Stimulated activated CD4-positive, alpha-beta T cell treated with anti-CD3 and anti-CD28 coated beads, Interleukin-15, amount 100 ng/mL, for 48 hours (primary cell): ENCODE measurements around the gene SLC18B1.

Experiments used
- DNase-seq, 2 donors: peaks; one replicate each; pipeline ENCODE4 v3.0.0-alpha.2; 2020; ENCODE audit warnings: low read depth in 2 of 2

The SLC18B1 gene

GRCh38 chr6:132742495-132742894 lies 55.9 kb downstream of the SLC18B1 start:
- DNase-seq, result no peak

- no peak for DNase-seq
Measured at GRCh38 chr6:132741281-132741680, 57.2 kb downstream of the SLC18B1 start.

DNA sequence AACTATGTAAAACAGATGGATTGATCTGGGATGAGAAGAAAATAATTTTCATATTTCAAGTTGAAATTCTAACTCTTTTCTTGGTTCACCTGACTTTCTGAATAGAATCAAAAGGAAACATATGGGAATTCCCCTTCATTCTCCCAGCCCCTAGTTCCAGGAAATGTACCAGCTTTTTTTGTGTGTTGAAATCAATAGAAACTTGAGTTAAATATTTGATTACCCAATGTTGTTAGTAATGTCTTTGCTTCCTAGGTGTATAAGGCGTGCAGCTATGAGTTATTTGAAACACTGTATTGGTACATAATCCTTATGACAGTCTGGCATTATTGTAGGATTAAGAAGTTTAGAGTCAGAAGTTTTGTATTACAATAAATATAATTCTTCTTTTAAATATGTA lies 62.2 kb downstream of the SLC18B1 start:
- no peak for DNase-seq

GRCh38 chr6:132734694-132735236 lies 63.7 kb downstream of the SLC18B1 start:
- DNase-seq, result no peak

- DNase-seq, result no peak
Measured at GRCh38 chr6:132733814-132734213, 64.6 kb downstream of the SLC18B1 start.

- no peak for DNase-seq
Measured at GRCh38 chr6:132733283-132733682, 65.2 kb downstream of the SLC18B1 start.

DNA sequence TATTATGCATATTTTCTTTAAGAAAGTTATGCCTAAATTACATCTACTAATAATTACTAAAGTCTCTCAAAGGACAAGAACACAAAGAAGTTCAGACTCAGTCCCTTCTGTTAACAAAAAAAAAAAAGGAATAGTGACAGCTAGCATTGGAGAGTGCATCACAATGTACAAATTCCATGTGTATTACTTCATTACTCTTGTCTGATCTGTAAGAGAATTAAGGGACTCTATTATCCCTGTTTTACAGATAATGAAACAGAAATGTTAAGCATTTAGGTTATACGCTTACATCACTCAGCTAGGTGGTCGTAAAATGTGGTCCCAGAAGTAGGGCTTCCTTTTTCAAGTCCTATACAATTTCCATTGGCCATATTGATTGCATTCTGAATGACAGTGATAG lies 67.4 kb downstream of the SLC18B1 start:
- no peak for DNase-seq

DNA sequence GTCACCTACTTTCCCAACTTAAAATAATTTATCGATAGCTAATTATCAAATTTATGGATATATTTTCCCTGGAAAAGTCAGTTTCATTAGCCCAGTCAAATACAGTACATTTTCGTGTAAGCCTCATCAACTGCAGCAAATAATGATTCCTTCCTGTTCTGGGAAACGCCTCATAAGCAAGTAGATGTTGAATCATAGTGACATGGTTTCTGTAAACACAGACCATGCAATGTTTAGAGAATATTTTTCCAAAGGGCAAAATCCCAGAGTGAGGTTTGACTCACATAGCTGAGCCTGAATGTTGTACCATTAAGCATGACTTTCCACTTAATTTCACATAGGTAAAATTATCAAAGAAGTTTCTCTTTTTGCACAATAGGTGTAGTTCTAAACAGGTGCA lies 67.9 kb downstream of the SLC18B1 start:
- no peak for DNase-seq

DNA sequence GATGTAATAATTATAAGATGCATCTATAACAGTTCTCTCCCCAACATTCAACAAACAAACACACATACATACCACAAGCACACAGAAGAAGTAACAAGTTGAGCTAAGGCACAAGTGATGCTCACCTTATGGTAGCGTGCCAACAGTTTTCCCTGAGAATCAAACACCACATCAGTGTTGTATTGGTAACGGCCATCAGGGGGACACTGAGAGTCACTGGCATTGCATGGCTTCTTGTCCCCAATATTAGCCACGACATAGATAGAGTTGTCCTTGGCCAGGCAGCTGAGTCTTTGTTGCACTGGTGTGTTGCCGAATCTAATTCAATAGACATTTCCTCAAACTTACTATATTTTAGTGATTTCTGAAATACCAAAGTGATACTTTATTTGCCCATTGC lies 69.8 kb downstream of the SLC18B1 start:
- no peak for DNase-seq

- no peak for DNase-seq
Measured at GRCh38 chr6:132726608-132726975, 71.8 kb downstream of the SLC18B1 start.

DNA sequence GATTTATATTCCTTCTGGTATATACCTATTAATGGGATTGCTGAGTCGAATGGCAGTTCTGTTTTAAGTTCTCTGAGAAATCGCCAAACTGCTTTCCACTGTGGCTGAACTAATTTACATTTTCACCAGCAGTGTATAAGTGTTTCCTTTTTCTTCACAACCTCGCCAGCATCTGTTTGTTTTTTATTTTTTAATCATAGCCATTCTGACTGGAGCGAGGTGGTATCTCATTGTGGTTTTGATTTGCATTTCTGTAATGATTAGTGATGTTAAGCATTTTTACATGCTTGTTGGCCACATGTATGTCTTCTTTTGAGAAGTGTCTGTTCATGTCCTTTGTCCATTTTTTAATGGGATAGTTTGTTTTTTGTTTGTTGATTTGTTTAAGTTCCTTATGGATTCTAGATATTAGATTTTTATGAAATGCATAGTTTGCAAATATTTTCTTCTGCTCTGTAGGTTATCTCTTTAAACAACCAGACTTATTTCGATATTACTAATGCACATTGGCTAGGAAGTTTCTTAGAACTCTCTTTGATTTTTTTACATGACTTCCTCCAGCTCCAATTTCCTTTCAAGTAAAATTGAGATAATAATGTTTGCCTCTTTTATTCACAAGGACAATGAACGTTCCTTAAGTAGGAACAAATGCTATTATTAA lies 72.4 kb downstream of the SLC18B1 start:
- DNase-seq, result no peak

DNA sequence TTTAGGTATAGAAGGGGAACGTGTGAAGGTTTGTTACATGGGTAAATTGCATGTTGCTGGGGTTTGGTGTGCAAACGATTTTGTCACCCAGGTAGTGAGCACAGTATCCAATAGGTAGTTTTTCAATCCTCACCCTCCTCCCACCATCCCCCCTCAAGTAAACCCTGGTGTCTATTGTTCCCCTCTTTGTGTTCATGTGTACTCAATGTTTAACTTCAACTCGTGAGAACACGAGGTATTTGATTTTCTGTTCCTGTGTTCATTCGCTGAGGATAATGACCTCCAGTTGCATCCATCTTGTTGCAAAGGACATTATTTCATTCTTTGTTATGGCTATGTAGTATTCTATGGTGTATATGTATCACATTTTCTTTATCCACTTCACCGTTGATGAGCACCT lies 73.0 kb downstream of the SLC18B1 start:
- DNase-seq, result no peak

DNA sequence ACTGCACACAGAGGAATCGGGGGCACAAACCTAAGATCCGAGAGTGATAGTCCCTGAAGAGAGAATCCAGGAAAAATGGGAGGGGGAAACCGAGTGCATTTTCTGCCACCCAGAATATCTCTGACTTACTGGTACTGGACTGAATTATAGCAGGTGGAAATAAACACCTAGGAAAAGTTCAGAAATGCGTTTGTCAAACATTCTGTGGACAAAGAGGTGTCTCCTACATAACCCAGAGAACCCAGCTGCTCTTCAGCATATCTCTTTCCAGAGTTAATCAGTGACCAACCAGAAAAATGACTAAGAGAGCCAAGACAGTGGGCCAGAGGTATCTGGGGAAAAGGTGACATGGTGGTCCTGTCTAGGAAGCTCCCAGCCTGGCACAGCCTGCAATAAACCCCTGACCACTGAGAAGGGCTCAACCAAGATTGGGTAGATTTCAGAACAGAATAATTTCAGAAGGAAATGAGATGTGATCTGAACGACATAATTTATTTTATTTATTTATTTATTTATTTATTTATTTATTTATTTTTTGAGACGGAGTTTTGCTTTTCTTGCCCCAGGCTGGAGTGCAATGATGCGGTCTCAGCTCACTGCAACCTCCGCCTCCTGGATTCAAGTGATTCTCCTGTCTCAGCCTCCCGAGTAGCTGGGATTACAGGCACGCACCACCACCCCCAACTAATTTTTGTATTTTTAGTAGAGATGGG lies 78.5 kb downstream of the SLC18B1 start:
- DNase-seq, result no peak
